PC-9 (cell line): ENCODE measurements around the gene DAPK2.

Experiments
- CTCF ChIP-seq: fragments of 200-600 bp; sonication (generic); conservative IDR thresholded peaks from 2 replicates; pipeline ENCODE4 v1.6.1; 2017; ENCODE audit warnings: mixed run types, antibody characterized with exemption, mild to moderate bottlenecking, moderate library complexity
- EZH2 ChIP-seq: fragments of 200-600 bp; sonication (generic); IDR thresholded peaks from 2 replicates; pipeline ENCODE4 v1.8.0; 2017; ENCODE audit warnings: antibody characterized with exemption, low read depth

GRCh38 chr15:63880744-63881143 is 165.5 kb downstream of the DAPK2 start:
- no peak for TF ChIP-seq CTCF
- no peak for TF ChIP-seq EZH2
